GM12892 (cell line): ENCODE results near the gene SYNJ1.

Source experiments
- DNase-seq: peaks from one replicate; pipeline ENCODE4 v3.0.0; 2011; ENCODE audit not compliant: insufficient read length
- FAIRE-seq: peaks from 2 replicates; lab custom pipeline; 2011; peaks lifted over from hg19 to GRCh38; lab: Jason Lieb, UNC
- POLR2A ChIP-seq: IDR thresholded peaks from 2 replicates; pipeline ENCODE4 v1.6.1; 2011; ENCODE audit warnings: low read depth, low read length, control low read depth
- POLR2AphosphoS5 ChIP-seq: IDR thresholded peaks from 2 replicates; pipeline ENCODE4 v1.6.1; 2011; ENCODE audit warnings: low read depth, low read length, control low read depth
- TAF1 ChIP-seq: IDR thresholded peaks from 2 replicates; pipeline ENCODE4 v1.6.1; 2011; ENCODE audit warnings: low read depth, mild to moderate bottlenecking, control low read depth, low read length, borderline replicate concordance

The SYNJ1 gene

GRCh38 chr21:32733990-32734613, 6.3 kb upstream of the SYNJ1 start:
- no peak for DNase-seq
- TF ChIP-seq POLR2A: no peak
- TF ChIP-seq TAF1: no peak
- no peak for TF ChIP-seq POLR2AphosphoS5
- no peak for FAIRE-seq

GRCh38 chr21:32733356-32733755, 5.5 kb upstream of the SYNJ1 start:
- DNase-seq (no peak), FAIRE-seq (no peak)
- peak; percentile 54; the same call in 1 of the 2 replicates for TF ChIP-seq POLR2AphosphoS5
- TF ChIP-seq POLR2A: no peak
- TF ChIP-seq TAF1: no peak

GRCh38 chr21:32732544-32732943, 4.7 kb upstream of the SYNJ1 start:
- TF ChIP-seq POLR2AphosphoS5 (no peak), POLR2A (no peak), TAF1 (no peak)
- no peak for DNase-seq

GRCh38 chr21:32728848-32729247, 1.0 kb upstream of the SYNJ1 start:
- TF ChIP-seq POLR2AphosphoS5 (no peak), TAF1 (no peak), POLR2A (no peak)
- DNase-seq (no peak), FAIRE-seq (no peak)

More at GRCh38 chr21:32732544-32732943, 4.7 kb upstream of the SYNJ1 start:
- FAIRE-seq: no peak

- no peak for TF ChIP-seq POLR2A
- TF ChIP-seq POLR2AphosphoS5: no peak
- no peak for TF ChIP-seq TAF1
- DNase-seq: no peak
Observed at GRCh38 chr21:32728456-32728839, 635 bp upstream of the SYNJ1 start.

GRCh38 chr21:32726839-32727686, 750 bp downstream of the SYNJ1 start:
- TF ChIP-seq TAF1 (no peak), POLR2A (no peak), POLR2AphosphoS5 (no peak)
- peak; percentile 42 for FAIRE-seq
- DNase-seq: no peak

More at GRCh38 chr21:32728456-32728839, 635 bp upstream of the SYNJ1 start:
- peak; percentile 56 for FAIRE-seq

- TF ChIP-seq POLR2A: no peak
- no peak for TF ChIP-seq TAF1
- no peak for TF ChIP-seq POLR2AphosphoS5
- DNase-seq: no peak
- no peak for FAIRE-seq
Observed at GRCh38 chr21:32719085-32719484, 8.7 kb downstream of the SYNJ1 start.

- TF ChIP-seq POLR2AphosphoS5: no peak
- no peak for TF ChIP-seq POLR2A
- TF ChIP-seq TAF1: no peak
- no peak for FAIRE-seq
- no peak for DNase-seq
Observed at GRCh38 chr21:32717851-32718316, 9.9 kb downstream of the SYNJ1 start.

- DNase-seq: no peak
- no peak for FAIRE-seq
- TF ChIP-seq TAF1: no peak
- TF ChIP-seq POLR2AphosphoS5: no peak
- TF ChIP-seq POLR2A: no peak
Observed at GRCh38 chr21:32716486-32716885, 11.3 kb downstream of the SYNJ1 start.

- FAIRE-seq: no peak
- TF ChIP-seq POLR2A (no peak), POLR2AphosphoS5 (no peak), TAF1 (no peak)
- DNase-seq: no peak
Observed at GRCh38 chr21:32713726-32714125, 14.1 kb downstream of the SYNJ1 start.

GRCh38 chr21:32712641-32713040, 15.2 kb downstream of the SYNJ1 start:
- DNase-seq: no peak
- FAIRE-seq: no peak
- no peak for TF ChIP-seq POLR2A
- no peak for TF ChIP-seq TAF1
- no peak for TF ChIP-seq POLR2AphosphoS5
